Motor neuron (in vitro differentiated cells): ENCODE measurements around the gene ASTE1. TPM values are rescaled to one million over a fixed set of nuclear protein-coding genes. Genes with fewer than 3 reads are reported as not detected.
"Not testable (repeated sequence)": the region's sequence is repeated elsewhere in the genome, so short reads cannot be mapped to it uniquely, and the experiment has no call there.

Source experiments
- ATAC-seq, 8 experiments: fragments of 200-7000 bp; cut with Tn5 transposase; replicated peaks in 6 of 8; 2 replicates each; pipeline ENCODE4 v1.8.0; 2021; ENCODE audit warnings: mild to moderate bottlenecking in 8 of 8, moderate library complexity in 8 of 8
- H3K27ac ChIP-seq, 2 donors: fragments of 250-450 bp; sonication (Bioruptor Pico); 2 replicates each; pipeline ENCODE4 v1.9.0; 2021; ENCODE audit warnings: antibody characterized with exemption in 2 of 2, mild to moderate bottlenecking in 2 of 2, moderate library complexity in 1 of 2
- H3K4me1 ChIP-seq, 2 donors: fragments of 250-450 bp; sonication (Bioruptor Pico); replicated peaks in 1 of 2; 2 replicates each; pipeline ENCODE4 v1.6.1; 2021; ENCODE audit warnings: antibody characterized with exemption in 2 of 2, mild to moderate bottlenecking in 2 of 2, moderate library complexity in 1 of 2
- H3K4me3 ChIP-seq, 5 donors: fragments of 250-450 bp; sonication (Bioruptor Pico); 2 replicates each; pipeline ENCODE4 v1.9.0; 2021; ENCODE audit warnings: antibody characterized with exemption in 5 of 5, mild to moderate bottlenecking in 5 of 5, moderate library complexity in 4 of 5
- whole genome bisulfite sequencing, 10 experiments: fragments of 450-650 bp; shearing (Covaris generic); methylation state at CpG; one replicate each; pipeline ENCODE4 v1.0.0; 2022; 5-methylcytosine and 5-hydroxymethylcytosine counted together
- in situ Hi-C, 9 experiments: fragments of 400-800 bp; cut with MboI; loops; one replicate each; pipeline ENCODE4 v1.15.0; 2021; ENCODE audit warnings: low sequenced_read_pairs in 9 of 9, low pct_unique_long_range_greater_than_20kb in 2 of 9; ENCODE audit not compliant: unreplicated experiment in 9 of 9
- total RNA-seq, 8 experiments: library from RNA; unstranded; fragments of 300-600 nt; gene quantifications; 2 replicates each; pipeline versions ENCODE4 v1.2.3 to v1.2.4, GENCODE V29; 2022

The ASTE1 gene
- total RNA-seq, result 1 to 10 TPM; 1.1 to 7.5 (median 3.5) TPM

GRCh38 chr3:131026321-131027151 is at the start of gene ASTE1, which contains the start of gene NEK11:
ASTE1 (minus strand) TSS chr3:131026825; CDS start chr3:131025306, 1,519 bp downstream.
NEK11 (plus strand) TSS chr3:131026877; CDS start chr3:131029709, 2,832 bp downstream.
- peak within 1 kb of the TSS; percentile 28 to 41 (median 33) for H3K4me3 ChIP-seq
- peak; percentile 86 to 98 (median 96) for ATAC-seq
- peak within 1 kb of the TSS in 1 of 2 donors; percentile 29 for H3K27ac ChIP-seq
- 0 to 60% (median 25%) methylated on average over 2 to 24 of the region's 56 CpGs; no CpG with 5 or more reads in 1 of the 10 experiments for WGBS, 10 experiments
- in situ Hi-C loops, result loop anchor here in 6 of 9 experiments (25.0 kb wide), 4 partner anchors 486 to 1161 kb away; partner anchors contain the start of genes CPNE4 (in 2 of the 6) and MRPL3 (in 1 of the 6)
- H3K4me1 ChIP-seq, result no peaks in the 10 kb centered on the region

- no peak overlapping the region for H3K4me3 ChIP-seq
- ATAC-seq, result no peak
- H3K27ac ChIP-seq, result no peak overlapping the region
- in situ Hi-C loops, result no loop called here
- H3K4me1 ChIP-seq, result peaks cover 0 to 7% of the 10 kb centered on the region in 2 donors
- 50 to 100% (median 93%) methylated on average over 1 to 3 of the region's 4 CpGs; no CpG with 5 or more reads in 2 of the 10 experiments for WGBS, 10 experiments
Measured at GRCh38 chr3:131075632-131076328, 49.2 kb upstream of the ASTE1 start.

GRCh38 chr3:131072845-131073244 is 46.2 kb upstream of the ASTE1 start:
- Histone ChIP-seq H3K27ac (no peak overlapping the region), H3K4me3 (no peak overlapping the region), H3K4me1 (peaks cover 0 to 7% of the 10 kb centered on the region in 2 donors)
- WGBS, 10 experiments, result 0 to 100% (median 60%) methylated on average over 1 to 2 of the region's 2 CpGs; no CpG with 5 or more reads in 3 of the 10 experiments
- peak in 3 of 8 experiments; percentile 33 to 86 (median 78) for ATAC-seq
- in situ Hi-C loops, result no loop called here

- Histone ChIP-seq H3K4me1 (peaks cover 0 to 5% of the 10 kb centered on the region in 2 donors), H3K27ac (no peak overlapping the region), H3K4me3 (no peak overlapping the region)
- peak in 2 of 8 experiments; percentile 66 to 78 for ATAC-seq
- in situ Hi-C loops, result no loop called here
- WGBS, 10 experiments, result 0 to 70% (median 42%) methylated on average over 1 to 2 of the region's 2 CpGs; no CpG with 5 or more reads in 2 of the 10 experiments
Measured at GRCh38 chr3:131072099-131072559, 45.5 kb upstream of the ASTE1 start.

GRCh38 chr3:131067983-131068382 is 41.4 kb upstream of the ASTE1 start:
- H3K4me1 ChIP-seq, result no peaks in the 10 kb centered on the region
- in situ Hi-C loops, result no loop called here
- no peak overlapping the region for H3K27ac ChIP-seq
- H3K4me3 ChIP-seq, result no peak overlapping the region
- no peak for ATAC-seq

GRCh38 chr3:131053043-131053859 is 26.6 kb upstream of the ASTE1 start:
- Histone ChIP-seq H3K4me3 (no peak overlapping the region), H3K4me1 (peaks cover 0 to 3% of the 10 kb centered on the region in 2 donors), H3K27ac (no peak overlapping the region)
- peak in 3 of 8 experiments; percentile 65 to 78 (median 72) for ATAC-seq
- WGBS, 10 experiments, result 21 to 89% (median 68%) methylated on average over 2 to 3 of the region's 3 CpGs; no CpG with 5 or more reads in 1 of the 10 experiments
- in situ Hi-C loops, result no loop called here

GRCh38 chr3:131050001-131050400 is 23.4 kb upstream of the ASTE1 start:
- in situ Hi-C loops, result no loop called here

GRCh38 chr3:131048030-131048429 is 21.4 kb upstream of the ASTE1 start:
- WGBS, 10 experiments, result 60 to 95% (median 90%) methylated on average over 2 to 6 of the region's 7 CpGs; no CpG with 5 or more reads in 4 of the 10 experiments
- Histone ChIP-seq H3K4me1 (peaks cover 0 to 3% of the 10 kb centered on the region in 2 donors), H3K4me3 (no peak overlapping the region), H3K27ac (no peak overlapping the region)
- ATAC-seq, result no peak
- in situ Hi-C loops, result loop anchor here in 6 of 9 experiments (25.0 kb wide), 4 partner anchors 464 to 1139 kb away; partner anchors contain the start of genes CPNE4 (in 2 of the 6) and MRPL3 (in 1 of the 6)

More at GRCh38 chr3:131050001-131050400, 23.4 kb upstream of the ASTE1 start:
- peaks cover 0 to 3% of the 10 kb centered on the region in 2 donors for H3K4me1 ChIP-seq
- H3K27ac ChIP-seq, result no peak overlapping the region
- 7 to 75% (median 48%) methylated on average over 1 to 3 of the region's 3 CpGs; no CpG with 5 or more reads in 1 of the 10 experiments for WGBS, 10 experiments
- ATAC-seq, result no peak
- no peak overlapping the region for H3K4me3 ChIP-seq

- H3K27ac ChIP-seq, result no peak overlapping the region
- H3K4me3 ChIP-seq, result no peak overlapping the region
- no peak for ATAC-seq
- 94 to 100% (median 100%) methylated on average over 1 to 2 of the region's 2 CpGs; no CpG with 5 or more reads in 6 of the 10 experiments for WGBS, 10 experiments
- in situ Hi-C loops, result loop anchor here in 6 of 9 experiments (25.0 kb wide), 4 partner anchors 465 to 1140 kb away; partner anchors contain the start of genes CPNE4 (in 2 of the 6) and MRPL3 (in 1 of the 6)
- H3K4me1 ChIP-seq, result peaks cover 0 to 3% of the 10 kb centered on the region in 2 donors
Measured at GRCh38 chr3:131047582-131047981, 21.0 kb upstream of the ASTE1 start.

GRCh38 chr3:131042271-131042985 is 15.8 kb upstream of the ASTE1 start:
- ATAC-seq, H3K27ac ChIP-seq, H3K4me1 ChIP-seq, H3K4me3 ChIP-seq: not testable (repeated sequence)
- whole genome bisulfite sequencing, 10 experiments, result 67 to 100% (median 75%) methylated on average over 1 to 6 of the region's 10 CpGs; no CpG with 5 or more reads in 2 of the 10 experiments
- in situ Hi-C loops, result loop anchor here in 6 of 9 experiments (25.0 kb wide), 4 partner anchors 470 to 1145 kb away; partner anchors contain the start of genes CPNE4 (in 2 of the 6) and MRPL3 (in 1 of the 6)

- H3K27ac ChIP-seq, result no peak overlapping the region
- no peaks in the 10 kb centered on the region for H3K4me1 ChIP-seq
- in situ Hi-C loops, result loop anchor here in 6 of 9 experiments (25.0 kb wide), 4 partner anchors 474 to 1149 kb away; partner anchors contain the start of genes CPNE4 (in 2 of the 6) and MRPL3 (in 1 of the 6)
- no peak for ATAC-seq
- H3K4me3 ChIP-seq, result no peak overlapping the region
- WGBS, 10 experiments, result 50 to 96% (median 75%) methylated on average over 1 to 2 of the region's 2 CpGs; no CpG with 5 or more reads in 1 of the 10 experiments
Measured at GRCh38 chr3:131038326-131038725, 11.7 kb upstream of the ASTE1 start.
